ENCODE results near the gene ANKHD1.

ANKHD1 gene

GRCh38 chr5:140571105-140571504 lies 169.5 kb downstream of the ANKHD1 start:
- no peak for TF ChIP-seq REST (IDR thresholded peaks at IDR 0.05; ENCODE audit: insufficient replicate concordance, low read depth)
- TF ChIP-seq GABPA (IDR thresholded peaks at IDR 0.05; ENCODE audit: low read depth): no peak
- TF ChIP-seq CTCF (IDR thresholded peaks at IDR 0.05; ENCODE audit: insufficient read depth, low read length): no peak
- TF ChIP-seq SPI1 (IDR thresholded peaks at IDR 0.05; ENCODE audit: borderline replicate concordance, low read depth): no peak
- TF ChIP-seq POLR2AphosphoS5 (IDR thresholded peaks at IDR 0.05; ENCODE audit: low read depth): no peak
- H3K27ac ChIP-seq (replicated peaks): no peak overlapping the region
- no peak overlapping the region for H3K4me3 ChIP-seq (replicated peaks; ENCODE audit: insufficient read depth, low read length)
- H3K27me3 ChIP-seq (ENCODE audit: insufficient read depth, poor library complexity, severe bottlenecking): no peaks in the 10 kb centered on the region
- DNase-seq (ENCODE audit: low read depth in 1 of 2, low spot score in 1 of 2): no peak

DNA sequence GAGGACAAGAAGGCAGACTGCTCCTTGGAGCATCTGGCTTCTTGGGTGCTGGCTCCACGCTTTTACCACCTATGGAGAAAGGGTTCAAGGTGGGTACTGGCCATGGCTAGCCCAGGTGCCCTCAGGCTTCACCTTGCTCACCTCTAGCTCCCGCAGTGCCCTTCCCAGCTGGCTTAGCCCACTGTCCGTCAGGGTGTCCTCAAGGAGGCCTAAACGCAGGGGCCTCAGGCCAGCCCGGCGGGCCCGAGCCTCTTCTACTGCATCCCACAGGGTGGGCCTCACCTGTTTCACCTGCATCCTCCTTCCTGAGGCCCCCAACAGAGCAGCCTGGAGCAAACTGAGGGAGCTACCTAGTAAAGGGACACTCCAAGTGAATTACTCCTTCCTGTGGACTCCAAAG lies 172.1 kb downstream of the ANKHD1 start:
- no peak overlapping the region for H3K4me3 ChIP-seq (replicated peaks; ENCODE audit: insufficient read depth, low read length)
- TF ChIP-seq SPI1 (IDR thresholded peaks at IDR 0.05; ENCODE audit: borderline replicate concordance, low read depth): no peak
- TF ChIP-seq REST (IDR thresholded peaks at IDR 0.05; ENCODE audit: insufficient replicate concordance, low read depth): no peak
- no peak for TF ChIP-seq GABPA (IDR thresholded peaks at IDR 0.05; ENCODE audit: low read depth)
- TF ChIP-seq CTCF (IDR thresholded peaks at IDR 0.05; ENCODE audit: insufficient read depth, low read length): no peak
- TF ChIP-seq POLR2AphosphoS5 (IDR thresholded peaks at IDR 0.05; ENCODE audit: low read depth): no peak
- H3K27ac ChIP-seq (replicated peaks): no peak overlapping the region
- no peak for DNase-seq (ENCODE audit: low read depth in 1 of 2, low spot score in 1 of 2)
- no peaks in the 10 kb centered on the region for H3K27me3 ChIP-seq (ENCODE audit: insufficient read depth, poor library complexity, severe bottlenecking)

DNA sequence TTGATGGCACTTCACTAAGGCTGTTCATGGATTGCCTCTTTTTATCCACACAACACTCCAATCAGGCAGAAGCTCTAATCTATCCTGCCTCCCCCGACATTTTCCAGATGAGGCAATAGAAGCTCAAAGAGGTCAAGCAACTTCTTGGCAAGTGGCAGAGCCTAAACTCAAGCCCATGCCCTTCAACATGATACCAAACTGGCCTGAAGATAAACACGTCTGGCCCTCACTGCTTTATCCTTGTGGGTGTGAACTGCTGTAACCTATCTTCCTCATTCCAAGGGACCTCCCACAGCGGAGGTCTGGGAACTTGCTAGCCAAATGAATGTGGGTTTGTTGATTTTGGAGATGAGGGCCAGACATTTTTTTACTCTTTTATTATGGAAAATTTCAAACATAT lies 172.5 kb downstream of the ANKHD1 start:
- no peak overlapping the region for H3K4me3 ChIP-seq (replicated peaks; ENCODE audit: insufficient read depth, low read length)
- H3K27ac ChIP-seq (replicated peaks): no peak overlapping the region
- TF ChIP-seq CTCF (IDR thresholded peaks at IDR 0.05; ENCODE audit: insufficient read depth, low read length): no peak
- TF ChIP-seq SPI1 (IDR thresholded peaks at IDR 0.05; ENCODE audit: borderline replicate concordance, low read depth): no peak
- no peak for TF ChIP-seq POLR2AphosphoS5 (IDR thresholded peaks at IDR 0.05; ENCODE audit: low read depth)
- no peaks in the 10 kb centered on the region for H3K27me3 ChIP-seq (ENCODE audit: insufficient read depth, poor library complexity, severe bottlenecking)
- no peak for DNase-seq (ENCODE audit: low read depth in 1 of 2, low spot score in 1 of 2)

- Histone ChIP-seq H3K27ac (replicated peaks) (no peak overlapping the region), H3K27me3 (ENCODE audit: insufficient read depth, poor library complexity, severe bottlenecking) (no peaks in the 10 kb centered on the region), H3K4me3 (replicated peaks; ENCODE audit: insufficient read depth, low read length) (no peak overlapping the region)
- peak in 1 of 2 experiments; percentile 77 for DNase-seq (ENCODE audit: low read depth in 1 of 2, low spot score in 1 of 2)
- TF ChIP-seq SPI1 (IDR thresholded peaks at IDR 0.05; ENCODE audit: borderline replicate concordance, low read depth) (no peak), CTCF (IDR thresholded peaks at IDR 0.05; ENCODE audit: insufficient read depth, low read length) (peak; percentile 4)
Measured at GRCh38 chr5:140575309-140575708, 173.7 kb downstream of the ANKHD1 start.
